Measurements from ENCODE around the gene KIAA0408. TPM values are rescaled to one million over a fixed set of nuclear protein-coding genes. Genes with fewer than 3 reads are reported as not detected.
"Not testable (repeated sequence)": the region's sequence is repeated elsewhere in the genome, so short reads cannot be mapped to it uniquely, and the experiment has no call there.

Gene KIAA0408
- total RNA-seq, 1 donor from 2014 or later: under 0.01 TPM

- peak; percentile 18 for DNase-seq
Observed at GRCh38 chr6:127462376-127462775, 3.2 kb upstream of the KIAA0408 start.

- no peak for DNase-seq
Observed at GRCh38 chr6:127460465-127460864, 1.3 kb upstream of the KIAA0408 start.

GRCh38 chr6:127458817-127459216 is 372 bp downstream of the KIAA0408 start:
- no peak for DNase-seq

- DNase-seq: no peak
Observed at GRCh38 chr6:127458222-127458621, 967 bp downstream of the KIAA0408 start.

- DNase-seq: no peak
Observed at GRCh38 chr6:127457456-127458064, 1.6 kb downstream of the KIAA0408 start.

- DNase-seq: no peak
Observed at GRCh38 chr6:127456465-127456864, 2.7 kb downstream of the KIAA0408 start.

GRCh38 chr6:127453845-127454619 is 5.2 kb downstream of the KIAA0408 start:
- no peak for DNase-seq

GRCh38 chr6:127452803-127453202 is 6.4 kb downstream of the KIAA0408 start:
- no peak for DNase-seq

GRCh38 chr6:127451388-127451787 is 7.8 kb downstream of the KIAA0408 start:
- DNase-seq: no peak

GRCh38 chr6:127447780-127448179 is 11.4 kb downstream of the KIAA0408 start:
- DNase-seq: no peak

- DNase-seq: no peak
Observed at GRCh38 chr6:127446356-127446755, 12.8 kb downstream of the KIAA0408 start.

- no peak for DNase-seq
Observed at GRCh38 chr6:127441881-127442280, 17.3 kb downstream of the KIAA0408 start.

GRCh38 chr6:127439718-127440117 is 19.5 kb downstream of the KIAA0408 start:
- no peak for DNase-seq

- no peak for DNase-seq
Observed at GRCh38 chr6:127436578-127437110, 22.5 kb downstream of the KIAA0408 start.

GRCh38 chr6:127435626-127436220 is 23.5 kb downstream of the KIAA0408 start:
- DNase-seq: no peak

GRCh38 chr6:127434651-127435050 is 24.5 kb downstream of the KIAA0408 start:
- no peak for DNase-seq

GRCh38 chr6:127428562-127428961 is 30.6 kb downstream of the KIAA0408 start:
- DNase-seq: not testable (repeated sequence)

GRCh38 chr6:127423921-127424320 is 35.3 kb downstream of the KIAA0408 start:
- no peak for DNase-seq

- not testable (repeated sequence) for DNase-seq
Observed at GRCh38 chr6:127421164-127421563, 38.0 kb downstream of the KIAA0408 start.

GRCh38 chr6:127420556-127420955 is 38.6 kb downstream of the KIAA0408 start:
- peak; percentile 96 for DNase-seq

GRCh38 chr6:127415096-127415495 is 44.1 kb downstream of the KIAA0408 start:
- DNase-seq: no peak

- not testable (repeated sequence) for DNase-seq
Observed at GRCh38 chr6:127413123-127413522, 46.1 kb downstream of the KIAA0408 start.

- not testable (repeated sequence) for DNase-seq
Observed at GRCh38 chr6:127412016-127412415, 47.2 kb downstream of the KIAA0408 start.
